Choroid plexus epithelial cell (primary cell): ENCODE measurements around the gene RSBN1.

Source experiments
- DNase-seq: peaks from one replicate; pipeline ENCODE4 v3.0.0-alpha.2; 2010; ENCODE audit warnings: low read depth
- H3K4me3 ChIP-seq: 2 replicates; pipeline ENCODE4 v1.5.1; 2011; ENCODE audit warnings: low read depth, mild to moderate bottlenecking, control low read depth, low read length, moderate library complexity
- TF ChIP-seq, protein P1 (sequence below): conservative IDR thresholded peaks from 2 replicates; pipeline ENCODE4 v1.5.1; 2011; ENCODE audit warnings: low read depth, mild to moderate bottlenecking, control low read depth, inconsistent platforms, low read length, moderate library complexity

RSBN1 gene

GRCh38 chr1:113812661-113813135 lies 422 bp upstream of the RSBN1 start:
- TF ChIP-seq, protein P1, sequence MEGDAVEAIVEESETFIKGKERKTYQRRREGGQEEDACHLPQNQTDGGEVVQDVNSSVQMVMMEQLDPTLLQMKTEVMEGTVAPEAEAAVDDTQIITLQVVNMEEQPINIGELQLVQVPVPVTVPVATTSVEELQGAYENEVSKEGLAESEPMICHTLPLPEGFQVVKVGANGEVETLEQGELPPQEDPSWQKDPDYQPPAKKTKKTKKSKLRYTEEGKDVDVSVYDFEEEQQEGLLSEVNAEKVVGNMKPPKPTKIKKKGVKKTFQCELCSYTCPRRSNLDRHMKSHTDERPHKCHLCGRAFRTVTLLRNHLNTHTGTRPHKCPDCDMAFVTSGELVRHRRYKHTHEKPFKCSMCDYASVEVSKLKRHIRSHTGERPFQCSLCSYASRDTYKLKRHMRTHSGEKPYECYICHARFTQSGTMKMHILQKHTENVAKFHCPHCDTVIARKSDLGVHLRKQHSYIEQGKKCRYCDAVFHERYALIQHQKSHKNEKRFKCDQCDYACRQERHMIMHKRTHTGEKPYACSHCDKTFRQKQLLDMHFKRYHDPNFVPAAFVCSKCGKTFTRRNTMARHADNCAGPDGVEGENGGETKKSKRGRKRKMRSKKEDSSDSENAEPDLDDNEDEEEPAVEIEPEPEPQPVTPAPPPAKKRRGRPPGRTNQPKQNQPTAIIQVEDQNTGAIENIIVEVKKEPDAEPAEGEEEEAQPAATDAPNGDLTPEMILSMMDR: no peak
- DNase-seq: peak; percentile 32
- peak overlapping the region; percentile 66 for H3K4me3 ChIP-seq

DNA sequence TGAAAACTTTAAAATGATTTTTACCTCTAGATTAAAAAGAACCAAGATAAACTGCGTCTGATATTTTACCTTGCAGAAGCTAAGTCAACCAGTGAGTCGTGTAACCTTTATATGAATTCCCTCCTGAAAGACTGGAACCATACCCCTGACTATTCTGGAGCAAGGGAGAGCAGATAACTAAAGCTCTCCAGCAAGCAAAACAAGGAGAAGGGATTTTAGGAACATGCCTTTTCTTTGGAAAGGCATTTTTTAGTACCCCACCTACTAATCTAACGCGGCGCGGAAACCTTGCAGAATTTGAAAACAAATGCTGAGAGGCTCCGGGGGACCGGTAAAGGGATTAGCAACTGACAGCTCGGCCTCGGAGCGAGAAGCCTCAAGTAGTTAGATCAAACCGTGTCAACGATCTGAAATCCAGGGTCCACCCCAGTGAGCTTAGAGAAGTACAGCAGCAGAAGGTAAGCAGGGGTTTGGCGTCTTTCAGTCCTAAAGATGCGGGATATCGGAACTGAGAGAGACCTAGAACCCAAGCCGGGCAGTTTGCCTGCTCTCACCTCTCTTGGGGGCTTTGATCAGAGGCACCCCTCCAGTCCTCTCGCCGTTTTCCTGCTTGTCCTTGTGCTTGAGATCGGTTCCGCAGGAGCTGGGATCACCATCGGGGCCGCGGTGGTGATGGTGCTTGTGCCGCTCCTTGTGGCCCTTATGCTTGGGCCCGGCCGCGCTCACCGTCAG lies 954 bp downstream of the RSBN1 start:
- TF ChIP-seq, protein P1: no peak
- peak overlapping the region; percentile 95 for H3K4me3 ChIP-seq
- DNase-seq: peak; percentile 39

DNA sequence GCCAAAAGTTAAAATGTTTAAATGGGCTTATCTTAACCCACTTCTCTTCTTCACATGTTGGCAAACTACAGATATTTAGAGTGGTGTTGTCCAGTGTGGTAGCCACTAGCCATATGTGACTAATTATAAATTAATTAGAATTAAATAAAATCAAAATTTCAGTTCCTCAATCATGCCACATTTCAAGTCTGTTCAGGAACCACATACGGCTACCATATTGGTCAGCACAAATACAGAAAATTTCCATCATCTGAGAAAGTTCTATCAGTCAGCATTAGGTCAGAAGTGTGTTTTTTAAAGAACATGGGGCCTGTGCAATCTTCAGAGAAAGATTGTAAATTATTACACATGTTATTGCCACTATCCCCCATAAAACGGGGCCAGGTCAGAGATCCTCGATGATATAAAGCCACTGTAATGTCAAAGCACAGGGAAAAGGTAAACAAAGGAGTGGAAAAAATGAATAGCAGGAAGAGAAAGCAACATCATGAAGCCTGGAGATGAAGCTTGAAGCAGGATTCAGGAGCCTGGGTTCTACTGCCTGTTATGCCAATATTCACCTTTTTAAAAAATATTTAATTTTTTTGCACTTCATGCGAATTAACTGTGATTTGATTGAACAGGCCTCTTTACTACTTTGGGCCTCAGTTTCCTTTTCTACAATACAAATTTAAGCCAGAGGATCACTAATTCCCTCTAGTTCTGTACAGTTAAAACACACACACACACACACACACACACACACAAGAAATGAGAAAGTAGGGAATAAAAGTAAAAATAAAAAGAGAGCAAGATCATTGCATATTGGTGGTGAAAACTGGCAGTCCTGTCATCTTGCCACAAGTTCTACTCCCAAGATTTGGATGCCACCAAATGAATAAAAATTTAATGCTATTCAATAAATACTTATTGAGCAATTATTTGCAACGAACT lies 2.3 kb downstream of the RSBN1 start:
- TF ChIP-seq, protein P1: no peak
- H3K4me3 ChIP-seq: peak overlapping the region; percentile 95
- peak; percentile 30 for DNase-seq

DNA sequence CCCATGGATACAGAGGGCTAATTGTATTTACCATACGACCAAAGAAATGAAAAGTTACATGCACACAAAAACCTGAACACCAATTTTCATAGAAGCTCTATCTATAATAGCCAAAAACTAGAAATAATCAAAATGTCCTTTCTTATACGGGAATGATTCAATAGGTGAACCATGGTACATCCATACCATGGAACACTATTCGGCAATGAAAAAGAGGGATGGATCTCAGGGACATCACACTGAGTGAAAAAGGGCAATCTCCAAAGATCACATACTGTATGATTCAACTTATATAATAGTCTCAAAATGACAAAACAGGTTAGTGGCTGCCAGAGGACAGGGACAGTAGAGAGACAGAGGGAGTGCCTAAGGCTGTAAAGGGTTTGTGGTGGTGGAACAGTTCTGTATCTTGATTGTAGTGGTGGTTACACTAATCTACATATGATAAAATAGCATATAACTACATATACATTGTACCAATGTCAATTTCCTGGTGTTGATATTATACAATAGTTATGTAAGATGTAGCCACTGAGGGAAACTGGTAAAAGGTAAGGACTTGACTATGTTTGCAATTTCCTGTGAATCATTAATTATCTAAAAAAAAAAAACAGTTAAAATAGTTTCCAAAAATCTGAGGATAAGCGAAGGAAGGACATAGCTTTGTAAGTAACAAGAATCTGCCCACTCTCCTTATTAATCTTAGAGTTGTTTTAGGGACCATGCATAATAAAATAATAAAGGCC lies 3.7 kb downstream of the RSBN1 start:
- TF ChIP-seq, protein P1: no peak
- H3K4me3 ChIP-seq: no peak overlapping the region
- no peak for DNase-seq

- no peak for DNase-seq
- TF ChIP-seq, protein P1: no peak
- H3K4me3 ChIP-seq: no peak overlapping the region
These were observed 6.6 kb downstream of the RSBN1 start for GRCh38 chr1:113805639-113806038.

- no peak overlapping the region for H3K4me3 ChIP-seq
- TF ChIP-seq, protein P1: no peak
- DNase-seq: no peak
These were observed 7.1 kb downstream of the RSBN1 start for GRCh38 chr1:113805256-113805531.
